ENCODE data around the gene DZIP1. TPM values are rescaled to one million over a fixed set of nuclear protein-coding genes. Genes with fewer than 3 reads are reported as not detected.
"Not testable (repeated sequence)": the region's sequence is repeated elsewhere in the genome, so short reads cannot be mapped to it uniquely, and the experiment has no call there.

The DZIP1 gene, protein sequence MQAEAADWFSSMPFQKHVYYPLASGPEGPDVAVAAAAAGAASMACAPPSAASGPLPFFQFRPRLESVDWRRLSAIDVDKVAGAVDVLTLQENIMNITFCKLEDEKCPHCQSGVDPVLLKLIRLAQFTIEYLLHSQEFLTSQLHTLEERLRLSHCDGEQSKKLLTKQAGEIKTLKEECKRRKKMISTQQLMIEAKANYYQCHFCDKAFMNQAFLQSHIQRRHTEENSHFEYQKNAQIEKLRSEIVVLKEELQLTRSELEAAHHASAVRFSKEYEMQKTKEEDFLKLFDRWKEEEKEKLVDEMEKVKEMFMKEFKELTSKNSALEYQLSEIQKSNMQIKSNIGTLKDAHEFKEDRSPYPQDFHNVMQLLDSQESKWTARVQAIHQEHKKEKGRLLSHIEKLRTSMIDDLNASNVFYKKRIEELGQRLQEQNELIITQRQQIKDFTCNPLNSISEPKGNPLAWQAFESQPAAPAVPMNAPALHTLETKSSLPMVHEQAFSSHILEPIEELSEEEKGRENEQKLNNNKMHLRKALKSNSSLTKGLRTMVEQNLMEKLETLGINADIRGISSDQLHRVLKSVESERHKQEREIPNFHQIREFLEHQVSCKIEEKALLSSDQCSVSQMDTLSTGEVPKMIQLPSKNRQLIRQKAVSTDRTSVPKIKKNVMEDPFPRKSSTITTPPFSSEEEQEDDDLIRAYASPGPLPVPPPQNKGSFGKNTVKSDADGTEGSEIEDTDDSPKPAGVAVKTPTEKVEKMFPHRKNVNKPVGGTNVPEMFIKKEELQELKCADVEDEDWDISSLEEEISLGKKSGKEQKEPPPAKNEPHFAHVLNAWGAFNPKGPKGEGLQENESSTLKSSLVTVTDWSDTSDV
- total RNA-seq = 1.2 TPM

DNA sequence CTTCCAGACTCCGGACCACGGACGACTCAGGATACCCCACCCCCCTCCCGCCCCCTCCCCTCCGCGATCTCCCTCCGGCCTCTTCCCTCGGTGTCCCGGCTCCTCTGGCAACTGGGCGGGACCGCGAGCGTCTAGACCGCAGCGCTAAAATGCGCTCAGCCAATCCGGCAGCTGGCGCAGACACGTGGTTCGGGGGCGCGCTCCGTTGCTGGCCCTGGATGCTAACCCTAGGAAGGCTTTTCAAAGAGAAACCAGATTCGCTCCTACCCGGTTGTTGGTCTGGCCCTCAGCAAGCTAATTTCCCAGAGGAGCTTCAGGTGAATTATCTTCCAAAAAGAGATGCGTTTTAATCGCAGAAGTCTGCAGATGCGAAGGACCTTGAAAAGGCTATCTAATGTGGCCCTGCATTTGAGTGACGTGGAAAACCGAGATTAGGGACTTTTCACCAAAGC is at the start of gene DZIP1:
TSS of gene DZIP1 (minus strand) at position 106 of the 452 bp plus-strand sequence. CDS start 2,677 bp downstream, outside the sequence.
- ATAC-seq = peak; percentile 66

DNA sequence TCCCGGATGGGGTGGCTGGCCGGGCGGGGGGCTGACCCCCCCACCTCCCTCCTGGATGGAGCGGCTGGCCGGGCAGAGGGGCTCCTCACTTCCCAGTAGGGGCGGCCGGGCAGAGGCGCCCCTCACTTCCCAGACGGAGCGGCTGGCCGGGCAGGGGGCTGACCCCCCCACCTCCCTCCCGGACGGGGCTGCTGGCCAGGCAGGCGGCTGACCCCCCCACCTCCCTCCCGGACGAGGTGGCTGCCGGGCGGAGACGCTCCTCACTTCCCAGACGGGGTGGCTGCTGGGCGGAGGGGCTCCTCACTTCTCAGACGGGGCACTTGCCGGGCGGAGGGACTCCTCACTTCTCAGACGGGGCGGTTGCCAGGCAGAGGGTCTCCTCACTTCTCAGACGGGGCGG is 46.5 kb upstream of the DZIP1 start:
- not testable (repeated sequence) for ATAC-seq; DNase-seq (ENCODE audit: low spot score)

More for the DNA sequence above, at the start of gene DZIP1:
- peak; percentile 59 for DNase-seq (ENCODE audit: low spot score)

- ATAC-seq (no peak), DNase-seq (ENCODE audit: low spot score) (no peak)
Measured at GRCh38 chr13:95689582-95689926, 45.0 kb upstream of the DZIP1 start.

DNA sequence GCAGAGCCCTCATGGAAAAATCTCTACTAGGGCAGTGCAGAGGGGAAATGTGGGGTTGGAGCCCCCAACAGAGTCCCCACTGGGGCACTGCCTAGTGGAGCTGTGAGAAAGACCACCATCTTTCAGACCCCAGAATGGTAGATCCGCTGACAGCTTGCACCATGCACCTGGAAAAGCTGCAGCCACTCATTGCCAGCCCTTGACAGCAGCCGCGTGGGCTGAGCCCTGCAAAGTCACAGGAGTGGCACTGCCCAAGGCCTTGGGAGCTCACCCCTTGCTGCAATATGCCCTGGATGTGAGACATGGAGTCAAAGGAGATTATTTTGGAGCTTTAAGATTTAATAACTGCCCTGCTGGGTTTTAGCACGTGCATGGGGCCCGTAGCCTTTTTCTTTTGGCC is 40.5 kb upstream of the DZIP1 start:
- not testable (repeated sequence) for DNase-seq (ENCODE audit: low spot score)
- peak; percentile 28 for ATAC-seq

DNA sequence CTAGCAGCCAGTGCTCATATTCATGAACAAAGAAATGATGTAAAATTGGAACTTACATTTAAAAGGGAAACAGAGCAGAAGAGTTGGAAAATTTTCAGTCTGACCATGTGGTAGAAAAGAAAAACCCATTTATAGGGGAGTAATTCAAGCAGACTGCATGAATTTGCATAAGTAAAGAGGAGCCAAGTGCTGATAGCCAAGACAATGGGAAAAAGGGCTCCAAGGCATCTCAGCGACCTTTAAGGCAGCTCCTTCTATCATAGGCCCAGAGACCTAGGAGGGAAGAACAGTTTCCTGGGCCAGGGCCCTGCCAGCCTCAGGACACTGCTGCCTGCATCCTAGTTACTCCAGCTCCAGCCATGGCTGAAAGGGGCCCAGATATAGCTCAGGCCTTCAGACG is 39.9 kb upstream of the DZIP1 start:
- ATAC-seq (no peak), DNase-seq (ENCODE audit: low spot score) (no peak)

- DNase-seq (ENCODE audit: low spot score) (no peak), ATAC-seq (no peak)
Measured at GRCh38 chr13:95679722-95680121, 35.2 kb upstream of the DZIP1 start.

- ATAC-seq = no peak
Measured at GRCh38 chr13:95678967-95679366, 34.5 kb upstream of the DZIP1 start.

GRCh38 chr13:95677564-95678266 is 33.2 kb upstream of the DZIP1 start:
- no peak for ATAC-seq
- DNase-seq (ENCODE audit: low spot score) = no peak

More at GRCh38 chr13:95678967-95679366, 34.5 kb upstream of the DZIP1 start:
- DNase-seq (ENCODE audit: low spot score) = no peak

- peak; percentile 99 for DNase-seq (ENCODE audit: low spot score)
Measured at GRCh38 chr13:95676762-95677563, 32.5 kb upstream of the DZIP1 start, which contains the start of gene DNAJC3. Gene DNAJC3, plus strand, starts transcription at chr13:95677139. Its CDS starts 117 bp downstream, at chr13:95677256.

DNA sequence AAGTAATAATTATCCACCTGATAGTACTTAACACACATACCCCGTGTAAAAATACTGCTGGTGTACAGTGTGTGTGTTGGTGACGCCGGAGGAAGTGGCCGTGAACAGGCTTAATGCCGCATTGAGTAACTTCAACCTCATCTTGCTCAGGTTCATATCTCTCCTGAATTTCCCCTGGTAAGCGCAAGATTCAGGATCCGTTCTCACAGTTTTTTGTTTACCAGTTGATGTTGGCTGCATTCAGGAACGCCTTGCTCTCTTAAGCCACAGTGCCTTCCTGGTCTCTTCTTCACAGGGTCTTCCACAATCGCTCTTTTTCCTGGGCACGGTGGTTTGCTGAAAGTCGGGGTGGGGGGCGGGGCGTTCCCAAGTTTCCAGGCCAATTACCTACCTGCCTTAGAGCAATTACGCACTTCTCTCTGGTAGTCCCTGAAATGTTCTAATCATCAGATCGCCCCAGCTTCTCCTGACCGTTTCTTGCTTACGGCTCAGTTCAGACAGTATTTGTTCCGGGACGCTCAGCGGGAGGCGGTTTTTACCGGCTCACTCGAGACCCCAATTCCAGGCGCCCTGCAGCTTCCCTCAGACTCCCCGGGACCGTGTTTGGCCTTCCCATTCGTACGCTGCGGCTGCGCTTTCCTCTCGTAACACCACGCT is 31.7 kb upstream of the DZIP1 start:
- ATAC-seq (peak; percentile 26), DNase-seq (ENCODE audit: low spot score) (no peak)

More at GRCh38 chr13:95676762-95677563, 32.5 kb upstream of the DZIP1 start, which contains the start of gene DNAJC3:
- peak; percentile 93 for ATAC-seq

DNA sequence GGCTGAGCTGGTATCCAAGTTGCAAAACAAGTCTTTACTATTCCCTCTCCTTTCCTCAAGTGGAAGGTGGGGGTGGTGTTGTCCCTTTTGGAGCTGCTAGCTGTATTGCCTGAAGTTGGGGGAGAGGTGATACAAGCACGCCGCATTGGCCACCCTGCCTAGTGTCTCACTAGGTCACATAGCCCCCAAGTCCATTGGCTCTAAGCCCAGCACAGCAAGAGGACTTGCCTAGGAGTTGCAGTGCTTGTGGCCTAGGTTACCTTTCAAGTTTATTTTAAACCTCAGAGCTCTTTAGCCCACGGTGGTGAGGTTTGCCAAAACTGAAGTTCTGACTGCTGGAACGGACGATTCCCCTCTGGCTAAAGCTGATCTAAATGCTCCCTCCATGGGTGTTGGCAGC is 27.1 kb upstream of the DZIP1 start:
- DNase-seq (ENCODE audit: low spot score) (no peak), ATAC-seq (no peak)

GRCh38 chr13:95667235-95667634 is 22.7 kb upstream of the DZIP1 start:
- not testable (repeated sequence) for ATAC-seq; DNase-seq (ENCODE audit: low spot score)

DNA sequence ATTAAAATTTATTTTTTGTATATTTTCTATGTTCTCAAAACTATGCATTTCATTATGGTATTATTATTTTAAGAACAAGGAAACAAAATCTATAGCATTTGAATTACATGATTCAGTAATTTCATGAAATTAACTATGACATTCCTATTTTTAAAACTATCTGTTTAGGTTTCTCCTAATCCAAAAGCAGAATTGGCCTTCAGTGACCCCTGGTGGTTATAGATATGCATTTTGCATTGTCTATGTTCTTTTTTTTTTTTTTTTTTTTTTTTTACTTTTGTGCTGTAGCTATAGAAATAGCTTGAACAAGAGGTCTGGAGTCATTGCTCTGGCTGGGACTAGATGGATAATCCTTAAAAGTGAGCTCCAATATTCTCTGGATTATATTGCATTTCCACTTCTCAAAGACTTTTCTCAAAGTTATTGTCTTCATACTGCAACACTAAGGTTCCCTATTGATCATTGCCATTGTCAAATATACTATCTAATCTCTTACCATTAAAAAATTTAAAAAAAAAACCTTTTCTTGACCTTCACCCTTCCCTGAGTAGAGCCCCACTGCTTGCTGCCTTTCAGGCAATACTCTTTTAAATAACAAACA is 16.6 kb upstream of the DZIP1 start:
- ATAC-seq = peak; percentile 56
- DNase-seq (ENCODE audit: low spot score) = no peak

GRCh38 chr13:95659500-95659899 is 15.0 kb upstream of the DZIP1 start:
- no peak for ATAC-seq

GRCh38 chr13:95656386-95657015 is 12.0 kb upstream of the DZIP1 start:
- DNase-seq (ENCODE audit: low spot score) = no peak
- ATAC-seq = no peak

More at GRCh38 chr13:95659500-95659899, 15.0 kb upstream of the DZIP1 start:
- no peak for DNase-seq (ENCODE audit: low spot score)

- no peak for ATAC-seq
- no peak for DNase-seq (ENCODE audit: low spot score)
Measured at GRCh38 chr13:95652821-95653220, 8.3 kb upstream of the DZIP1 start.

DNA sequence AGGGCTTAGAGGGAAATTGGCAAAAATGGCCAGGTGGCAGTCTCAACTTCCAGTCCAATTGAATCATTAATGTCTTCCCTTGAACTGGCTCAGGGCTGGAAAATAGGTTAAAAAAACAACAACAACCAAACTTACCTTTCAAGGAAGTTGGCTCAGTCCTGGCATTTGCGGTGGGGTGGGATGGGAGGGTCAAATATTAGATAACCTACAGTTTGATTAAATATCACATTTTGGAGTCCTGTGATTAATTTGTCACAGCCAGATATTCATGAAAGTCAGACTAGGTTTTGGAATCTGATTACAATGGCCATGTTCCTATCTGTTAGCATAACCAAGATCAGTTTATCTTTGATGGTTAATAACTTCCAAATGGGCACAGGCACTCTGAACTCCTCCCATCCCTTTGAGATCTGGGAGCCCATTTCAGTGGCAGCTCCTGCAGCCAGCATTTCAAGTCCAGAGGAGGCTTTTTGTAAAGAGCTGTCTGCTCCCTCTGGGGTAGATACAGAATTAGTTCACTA is 7.8 kb upstream of the DZIP1 start:
- DNase-seq (ENCODE audit: low spot score) = no peak
- ATAC-seq = no peak

DNA sequence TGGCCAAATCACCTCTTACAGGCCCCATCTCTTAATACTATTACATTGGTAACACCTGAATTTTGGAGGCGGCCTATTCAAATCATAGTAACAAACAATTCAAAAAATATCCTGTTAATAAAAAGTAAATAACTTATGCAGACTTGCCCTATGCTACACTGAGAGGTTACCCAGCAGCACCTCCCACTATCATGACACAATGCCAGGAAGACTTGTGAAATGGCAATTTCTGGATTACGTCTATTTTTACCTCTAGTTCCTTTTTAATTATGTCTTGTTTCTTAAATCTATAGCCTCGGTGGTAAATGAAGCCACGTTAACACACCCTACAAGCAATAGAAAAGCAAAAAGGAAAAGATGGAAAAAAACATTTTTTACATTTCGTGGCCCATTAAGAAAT is 6.2 kb upstream of the DZIP1 start:
- no peak for ATAC-seq

More for the DNA sequence above, 6.2 kb upstream of the DZIP1 start:
- DNase-seq (ENCODE audit: low spot score) = no peak
